Right kidney (tissue), 1 donor: Measurements from ENCODE around the gene MAST4.

Experiments
- DNase-seq: peaks from one replicate; pipeline ENCODE4 v3.0.0-alpha.2; 2016

Gene MAST4

DNA sequence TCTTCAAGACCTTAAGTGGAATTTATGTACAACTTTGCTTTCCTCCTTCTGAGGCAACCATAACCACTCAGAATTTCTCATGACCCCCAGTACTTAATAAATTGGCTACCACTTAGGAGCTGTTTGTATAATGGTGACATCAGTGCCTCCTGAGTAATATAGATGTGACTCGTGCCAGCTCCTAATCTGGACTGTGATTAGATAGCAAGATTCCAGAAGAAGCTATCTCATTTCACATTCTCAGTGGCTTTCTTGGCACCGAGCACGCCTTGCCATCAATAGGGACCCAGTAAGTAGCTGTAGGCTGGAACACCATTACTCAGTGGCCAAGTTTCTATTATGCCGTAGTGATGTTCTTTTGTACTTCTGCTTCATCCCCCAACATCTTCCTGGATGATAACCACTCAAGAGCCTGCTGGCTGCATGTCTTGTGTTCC is 371.7 kb downstream of the MAST4 start:
- DNase-seq: no peak

DNA sequence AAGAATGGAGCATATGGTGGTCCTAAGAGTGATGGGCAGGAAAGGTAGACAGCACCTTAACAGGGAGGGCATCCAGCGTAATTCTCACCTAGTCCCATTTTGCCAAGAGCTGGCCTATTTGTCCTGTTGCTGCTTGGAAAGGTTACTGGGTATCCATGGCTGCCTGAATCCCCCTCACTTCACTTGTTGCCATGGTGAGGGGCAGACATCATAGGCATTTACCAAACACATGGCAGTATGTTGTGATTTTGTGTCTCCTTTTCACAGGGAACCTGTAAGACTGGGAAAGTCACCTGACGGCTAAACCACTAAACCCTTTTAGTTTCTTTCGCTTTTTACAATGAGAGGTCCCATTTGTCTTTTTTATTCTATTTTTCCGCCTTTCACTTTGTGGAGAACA is 373.3 kb downstream of the MAST4 start:
- no peak for DNase-seq

DNA sequence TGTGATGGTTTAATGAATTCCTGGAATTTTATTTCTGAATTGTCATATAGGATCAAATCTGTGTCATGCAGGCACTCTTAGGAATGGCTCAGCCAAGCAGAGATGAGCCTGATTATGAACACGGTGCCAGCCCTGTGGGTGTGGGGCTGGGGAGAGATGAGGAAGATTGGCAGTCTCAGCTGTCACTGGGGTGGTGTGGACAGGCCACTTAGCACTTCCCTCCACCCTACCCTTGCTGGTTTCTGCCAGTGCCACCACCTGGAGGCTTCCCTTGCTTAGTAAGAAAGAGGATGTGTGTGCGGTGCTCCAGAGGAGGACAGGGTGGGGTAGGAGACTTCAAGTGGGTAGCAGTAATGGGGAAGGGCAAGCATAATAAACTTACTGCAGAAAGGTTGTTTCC is 373.8 kb downstream of the MAST4 start:
- DNase-seq: no peak

DNA sequence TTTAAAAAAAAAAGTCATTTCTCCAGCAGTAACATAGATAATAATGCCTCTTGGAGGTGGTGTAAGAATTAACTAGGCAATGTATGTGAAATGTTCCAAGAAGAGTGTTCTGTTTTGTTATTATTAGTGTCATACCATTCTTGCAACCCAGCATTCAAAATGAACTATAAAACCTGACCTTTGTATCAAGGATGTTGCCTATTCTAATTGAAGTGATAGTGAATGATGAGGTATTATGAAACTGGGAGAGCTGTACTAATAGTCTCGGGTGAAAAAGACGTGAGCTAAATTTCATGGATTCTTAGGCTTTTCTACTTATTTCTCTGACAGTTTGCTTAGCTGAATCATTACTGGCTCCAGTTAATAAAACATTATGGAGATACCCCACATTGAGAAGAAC is 375.8 kb downstream of the MAST4 start:
- no peak for DNase-seq

DNA sequence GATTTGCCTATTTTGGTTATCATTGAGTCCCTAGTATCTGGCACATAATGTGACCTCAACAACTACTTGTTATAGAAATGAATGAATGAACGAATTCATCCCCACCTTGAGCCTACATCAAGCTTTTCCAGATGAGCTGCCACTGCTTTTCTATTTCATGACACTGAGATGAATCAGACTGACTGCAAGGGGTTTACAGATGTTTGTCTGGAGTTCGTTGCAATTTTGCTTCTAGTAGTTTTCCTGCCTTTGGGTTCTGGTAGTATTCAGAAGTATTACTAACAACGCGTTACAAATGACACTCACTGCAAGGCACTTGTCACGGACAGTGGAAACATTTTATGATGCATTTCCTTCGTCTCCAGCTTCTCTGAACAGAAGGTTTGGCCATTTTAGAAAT is 378.1 kb downstream of the MAST4 start:
- DNase-seq: no peak

DNA sequence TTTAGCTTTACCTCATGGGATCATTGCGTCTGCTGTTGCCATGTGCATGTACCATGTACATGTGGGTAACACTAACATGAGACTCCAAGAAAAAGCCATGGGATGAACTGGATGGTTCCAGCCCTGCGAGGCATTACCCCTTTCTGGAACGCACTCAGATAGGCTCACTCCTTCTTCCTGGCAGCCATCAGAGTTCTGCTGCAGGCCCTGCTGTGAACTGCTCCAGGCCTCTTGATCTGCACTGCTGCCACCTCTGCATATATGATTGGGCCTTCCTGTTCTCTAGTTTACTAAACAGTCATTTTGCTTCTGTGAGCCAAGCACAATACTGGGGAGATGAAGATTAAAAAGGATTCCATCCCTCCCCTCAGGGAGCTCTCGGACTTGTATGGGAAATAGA is 379.9 kb downstream of the MAST4 start:
- no peak for DNase-seq

DNA sequence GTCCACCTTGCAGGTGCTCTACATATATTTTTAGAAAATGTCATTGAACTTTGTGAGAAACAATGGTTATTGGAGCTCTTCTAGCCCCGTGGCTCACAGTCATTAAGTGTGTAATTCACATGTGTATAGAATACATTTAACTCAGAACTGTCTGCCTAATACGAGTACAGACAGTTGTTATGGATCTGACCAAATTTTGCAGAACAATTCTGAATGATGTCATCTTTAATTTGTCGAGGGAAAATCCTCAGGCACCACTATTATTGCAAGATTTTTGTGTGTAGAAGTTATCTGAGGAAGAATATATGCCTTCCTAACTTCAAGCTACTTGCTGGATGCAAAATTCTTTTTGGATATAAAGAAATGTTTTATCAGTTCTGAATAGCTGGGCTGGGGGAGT is 383.5 kb downstream of the MAST4 start:
- DNase-seq: no peak

DNA sequence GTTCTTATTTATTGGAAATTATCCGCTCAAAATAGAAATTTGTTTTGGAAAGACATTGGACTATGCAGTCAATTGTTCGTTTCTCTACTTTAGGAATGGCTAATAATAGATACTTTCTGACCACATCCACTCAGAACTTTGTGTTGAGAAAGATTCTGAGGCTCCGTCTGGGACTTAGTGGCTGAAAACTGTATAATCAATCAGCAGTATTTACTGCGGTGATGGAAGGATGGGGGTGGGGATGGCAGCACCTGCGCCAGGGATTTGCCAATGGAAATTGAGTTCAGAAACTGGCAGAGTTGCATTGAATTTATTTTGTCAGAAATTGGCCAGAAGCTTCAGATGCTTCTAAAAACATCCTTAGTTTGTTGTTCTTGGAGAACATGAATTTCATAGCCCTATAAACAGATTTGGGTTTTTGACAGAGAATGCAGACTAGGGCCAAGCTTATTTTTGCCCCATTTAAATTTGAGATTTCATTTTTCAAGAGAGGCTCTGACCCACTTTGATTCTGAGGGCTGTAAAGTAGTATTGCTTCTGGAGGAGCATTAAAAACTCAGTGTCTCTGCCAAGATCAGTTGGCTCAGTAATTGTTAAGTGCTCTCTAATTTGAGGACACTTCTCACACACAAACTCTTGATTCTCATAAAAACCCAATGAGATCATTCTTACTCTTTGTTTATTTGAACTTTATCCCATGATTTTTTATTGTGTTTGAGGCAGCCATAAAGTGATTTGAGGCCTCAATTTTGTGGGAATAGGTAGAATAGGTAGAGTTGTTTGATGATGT is 385.3 kb downstream of the MAST4 start:
- DNase-seq: no peak

DNA sequence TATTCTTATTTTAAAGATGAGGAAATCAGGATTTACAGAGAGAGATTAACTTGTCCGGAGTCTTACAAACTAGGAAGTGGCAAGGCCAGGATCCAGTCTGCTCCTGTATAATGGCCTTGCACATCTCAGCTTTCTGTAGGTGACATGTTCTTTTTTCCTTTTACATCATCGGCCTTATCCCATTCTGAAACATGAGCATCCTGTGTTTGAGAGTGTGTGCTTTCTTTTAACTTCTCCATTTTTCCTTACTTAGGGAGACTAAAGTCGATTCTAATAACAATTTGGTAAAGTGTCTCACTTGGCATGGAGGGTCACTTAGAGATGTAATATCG is 385.8 kb downstream of the MAST4 start:
- no peak for DNase-seq

DNA sequence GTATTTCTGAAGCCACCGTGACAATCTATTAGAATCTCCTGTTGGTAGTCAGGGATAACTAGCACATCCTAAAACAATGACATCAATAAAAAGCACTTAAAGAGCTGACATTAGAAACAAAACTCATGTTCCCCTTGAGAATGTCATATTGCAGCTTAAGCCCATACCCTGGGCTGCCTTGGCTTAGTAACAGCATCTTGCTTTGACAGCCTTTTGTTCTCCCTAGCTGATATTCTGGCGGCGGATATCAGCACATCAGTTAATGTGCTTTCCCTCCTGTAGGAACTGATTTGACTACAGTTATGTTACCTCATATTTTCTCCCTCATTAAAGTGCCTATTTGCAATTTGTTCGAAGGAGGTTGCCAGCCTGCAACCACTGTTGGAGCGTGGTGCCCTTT is 386.3 kb downstream of the MAST4 start:
- DNase-seq: no peak

DNA sequence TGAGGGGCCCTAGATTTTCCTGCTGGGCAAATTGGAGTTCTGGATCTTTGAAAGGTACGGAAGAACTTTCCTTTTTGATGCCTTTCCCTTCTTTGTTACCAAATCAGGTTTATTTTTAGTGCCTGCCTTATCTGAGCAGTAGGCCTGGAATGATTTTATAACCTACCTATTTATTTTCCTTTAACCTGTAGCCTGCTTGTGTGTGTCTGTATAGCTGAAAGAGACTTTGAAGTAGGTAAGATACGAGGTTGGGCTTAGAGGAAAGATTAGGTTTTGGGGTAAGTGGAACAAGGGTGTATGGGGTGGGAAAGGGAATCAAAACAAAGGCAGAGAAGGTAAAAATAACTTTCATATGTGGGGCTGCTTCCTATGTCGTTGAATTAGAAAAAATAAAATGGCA is 389.2 kb downstream of the MAST4 start:
- DNase-seq: no peak

DNA sequence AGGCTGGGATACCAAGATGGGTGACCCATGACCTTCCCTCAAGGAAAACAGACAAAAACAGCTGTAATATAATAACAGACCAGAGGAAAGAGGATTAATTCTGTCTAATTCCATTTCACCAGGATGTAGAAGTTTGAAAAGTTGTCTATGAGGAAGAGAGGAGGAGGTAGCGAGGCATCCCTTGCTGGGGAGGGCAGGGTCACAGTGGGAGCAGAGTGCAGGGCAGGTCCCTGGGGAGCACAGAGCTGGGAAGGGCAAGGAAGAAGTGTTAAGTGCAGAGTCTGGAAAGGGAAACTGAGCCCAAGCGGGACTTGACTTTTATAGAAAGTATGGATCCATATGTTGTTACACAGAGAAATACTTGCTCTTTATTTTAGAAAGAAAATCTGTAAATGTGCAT is 389.8 kb downstream of the MAST4 start:
- DNase-seq: no peak

DNA sequence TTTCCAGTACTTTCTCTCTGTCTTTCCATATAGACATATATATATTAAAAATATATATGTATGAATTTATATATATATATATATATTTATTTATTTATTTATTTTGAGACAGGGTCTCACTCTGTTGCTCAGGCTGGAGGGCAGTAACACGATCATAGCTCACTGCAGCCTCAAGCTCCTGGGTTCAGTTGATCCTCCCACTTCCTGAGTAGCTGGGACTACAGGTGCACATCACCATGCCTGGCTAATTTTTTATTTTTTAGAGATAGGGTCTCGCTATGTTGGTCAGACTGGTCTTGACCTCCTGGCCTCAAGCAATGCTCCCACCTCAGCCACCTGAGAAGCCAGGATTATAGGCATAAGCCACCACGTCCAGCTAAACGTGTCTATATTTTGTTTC is 390.3 kb downstream of the MAST4 start:
- DNase-seq: no peak

DNA sequence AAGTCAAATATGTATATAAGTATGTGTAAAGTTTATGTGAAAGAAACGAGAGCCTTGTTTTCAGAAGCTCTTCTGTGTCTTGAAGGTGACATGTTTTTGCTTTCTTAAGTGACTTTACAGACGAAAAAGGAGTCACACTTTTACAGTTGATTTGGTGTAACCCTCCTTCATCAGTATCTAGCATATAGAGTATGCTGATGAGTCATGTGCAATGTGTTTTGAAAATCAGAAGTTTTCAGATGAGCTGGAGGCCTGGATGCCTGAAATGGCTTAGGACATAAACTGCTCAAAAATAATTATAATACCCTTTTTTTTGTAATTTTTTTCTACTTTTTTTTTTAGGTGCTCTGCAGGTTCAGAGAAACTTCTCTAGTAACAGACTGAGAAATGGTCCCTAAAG is 390.9 kb downstream of the MAST4 start:
- DNase-seq: no peak

DNA sequence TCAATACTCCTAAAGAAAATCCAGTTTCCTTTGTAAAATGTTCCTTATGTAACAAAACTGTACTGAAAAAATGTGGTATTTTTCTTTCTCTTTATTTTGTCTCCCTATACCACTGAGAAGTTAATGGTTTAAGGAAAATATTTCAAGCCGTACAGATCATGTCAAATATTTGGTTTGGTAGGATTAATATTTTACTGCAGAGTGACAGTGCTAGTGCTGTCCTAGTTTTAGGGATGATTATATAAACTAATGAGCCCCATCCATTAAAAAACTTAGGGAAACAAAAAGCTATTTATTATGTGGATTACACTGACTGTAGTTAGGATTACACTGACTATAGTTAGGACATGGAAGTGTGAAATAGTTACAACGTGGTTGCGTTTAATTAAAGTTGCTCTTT is 391.3 kb downstream of the MAST4 start:
- no peak for DNase-seq

DNA sequence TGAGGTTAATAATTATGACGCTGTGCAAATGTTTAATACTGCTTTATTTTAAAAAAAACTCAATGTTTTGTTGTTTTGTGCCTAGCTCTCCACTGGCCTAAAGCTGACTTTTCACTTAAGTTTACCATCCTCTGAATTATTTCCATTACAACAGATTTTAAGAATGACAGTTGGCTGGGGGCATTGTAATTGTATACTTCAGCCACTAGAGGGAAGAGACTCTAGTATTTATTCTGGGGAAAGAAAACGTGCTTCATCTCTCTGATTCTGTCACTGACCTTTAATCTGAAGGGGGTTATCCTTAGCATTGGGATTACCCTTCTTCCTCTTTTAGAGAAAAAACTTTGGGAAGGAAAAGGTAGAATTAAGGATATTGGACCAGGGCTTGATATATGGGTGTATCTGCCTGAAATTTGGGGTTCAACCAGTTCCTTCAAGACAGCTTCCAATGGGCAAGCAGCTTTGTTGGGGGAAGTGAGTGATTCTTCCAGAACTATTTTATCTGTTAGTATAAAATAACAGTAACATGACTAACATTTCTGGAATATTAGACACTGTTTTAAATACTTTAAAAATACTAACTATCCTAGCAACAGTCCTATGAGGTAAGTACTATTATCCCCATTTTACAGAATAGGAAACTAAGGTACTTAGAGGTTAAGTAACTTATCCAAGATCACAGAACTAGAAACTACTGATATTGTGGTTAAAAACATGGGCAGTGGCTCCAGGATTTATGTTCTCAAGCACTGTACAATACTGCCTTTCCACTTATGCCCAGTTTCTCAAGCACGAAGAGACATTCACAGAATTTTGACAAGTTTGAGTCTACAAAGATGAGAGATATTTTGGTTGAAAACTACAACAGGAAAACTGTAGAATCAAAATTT is 392.0 kb downstream of the MAST4 start:
- no peak for DNase-seq

DNA sequence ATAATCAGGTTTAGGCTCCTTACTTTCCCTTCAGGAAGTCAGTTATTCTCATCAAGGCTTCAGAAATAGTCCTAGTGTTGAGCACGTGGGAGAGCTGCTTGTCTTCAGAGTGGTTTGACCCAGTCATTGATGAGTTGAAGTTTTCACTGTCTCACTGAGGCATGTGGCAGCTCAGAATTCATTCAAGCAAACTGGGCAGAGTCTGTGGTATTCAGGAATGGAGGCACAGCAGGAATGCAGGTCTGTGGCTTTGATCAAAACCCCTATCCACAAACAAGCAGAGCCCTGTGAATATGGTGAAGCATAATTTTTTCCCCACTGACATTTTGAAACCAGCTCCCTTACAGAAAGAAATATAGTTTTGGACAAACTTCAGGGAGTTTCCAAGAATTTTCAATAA is 393.1 kb downstream of the MAST4 start:
- no peak for DNase-seq

DNA sequence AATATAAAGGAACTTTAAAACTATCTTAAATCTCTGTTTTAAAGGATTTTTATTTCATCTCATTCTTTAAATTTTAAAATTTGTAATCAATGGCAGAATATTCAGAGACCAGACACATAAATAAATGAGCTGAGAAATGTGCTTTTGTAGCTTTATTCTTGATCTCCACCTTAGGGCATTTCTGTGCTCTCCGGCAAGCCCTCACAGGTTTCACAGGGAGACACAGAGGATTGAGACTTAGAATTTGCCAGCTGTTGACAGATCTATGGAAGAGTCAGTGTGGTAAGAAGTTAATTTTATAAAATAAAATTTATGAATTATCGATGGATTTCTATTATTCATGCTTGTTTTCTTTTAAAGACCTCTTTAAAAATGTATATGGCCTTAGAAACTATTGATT is 393.6 kb downstream of the MAST4 start:
- no peak for DNase-seq

DNA sequence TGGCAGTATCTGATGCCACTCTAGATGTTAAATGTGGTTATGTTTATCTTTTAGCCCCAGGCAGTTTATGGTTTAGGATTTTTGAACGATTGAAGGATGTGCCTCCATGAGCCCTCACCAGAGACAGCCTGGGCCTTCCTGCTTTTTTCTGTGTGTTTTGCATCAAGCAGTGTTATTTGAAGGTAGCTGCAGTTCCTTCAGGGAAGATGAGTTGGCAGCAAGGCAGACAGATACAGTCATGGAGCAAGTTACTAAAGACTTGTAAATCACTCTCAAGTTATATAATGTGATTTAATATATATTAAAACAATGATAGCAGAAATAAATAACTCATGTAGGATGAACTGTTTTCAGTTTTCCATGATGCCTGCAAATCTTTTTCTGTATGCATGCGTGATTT is 395.6 kb downstream of the MAST4 start:
- DNase-seq: no peak

DNA sequence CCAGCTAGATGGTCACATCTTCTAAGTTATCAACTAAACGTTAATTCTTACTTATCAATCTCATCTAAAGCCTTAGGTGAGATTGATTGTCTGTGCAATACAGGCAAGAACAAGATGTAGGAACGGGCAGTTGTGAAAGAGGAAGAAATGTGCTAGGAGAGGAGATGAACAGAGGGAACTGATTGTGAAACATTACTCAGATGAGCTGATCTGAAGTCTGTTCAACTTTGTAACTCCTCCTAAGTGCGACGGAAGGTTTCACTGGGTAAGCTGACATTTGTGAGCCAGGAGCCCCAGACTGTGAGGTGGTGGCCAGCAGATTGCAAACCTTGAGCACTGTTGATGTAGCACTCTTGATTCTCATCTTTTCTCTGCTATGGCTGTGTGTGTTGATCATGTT is 396.4 kb downstream of the MAST4 start:
- DNase-seq: no peak

DNA sequence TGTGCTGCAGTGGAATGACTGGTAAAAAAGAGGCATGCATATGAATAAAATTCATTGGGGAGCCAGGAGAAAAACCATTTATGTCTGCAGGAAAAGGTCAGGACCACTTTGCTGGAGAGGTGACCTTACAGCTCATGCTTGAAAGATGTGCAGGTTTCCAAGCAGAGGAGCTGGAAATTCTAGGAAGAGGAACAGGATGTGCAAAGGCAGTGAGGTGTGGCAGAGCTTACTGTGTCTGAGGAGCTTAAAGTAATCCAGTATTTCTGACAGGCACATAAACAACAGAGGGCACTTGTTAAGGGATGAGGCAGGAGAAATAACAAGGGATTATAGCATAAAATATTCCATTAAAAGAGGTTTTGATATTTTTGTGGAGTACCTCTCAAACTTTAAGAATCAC is 397.3 kb downstream of the MAST4 start:
- DNase-seq: no peak

DNA sequence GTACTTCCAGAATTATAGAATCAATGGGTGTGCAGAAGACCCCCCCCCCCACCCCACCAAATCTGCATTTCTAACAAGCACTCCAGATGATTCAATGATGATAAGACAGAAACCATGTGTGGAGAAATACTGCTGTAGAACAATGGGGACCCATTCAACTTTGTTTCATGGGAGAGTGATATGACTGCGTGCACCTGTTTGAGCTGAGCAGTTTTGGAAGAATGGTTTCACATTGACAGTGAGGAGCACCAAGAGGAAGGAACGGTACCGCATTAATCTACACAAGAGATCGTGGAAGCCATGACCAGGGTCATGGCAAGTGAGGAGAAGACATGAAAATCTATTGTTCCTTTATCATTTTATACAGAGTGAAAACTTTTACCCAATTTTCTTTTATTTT is 397.7 kb downstream of the MAST4 start:
- DNase-seq: no peak

DNA sequence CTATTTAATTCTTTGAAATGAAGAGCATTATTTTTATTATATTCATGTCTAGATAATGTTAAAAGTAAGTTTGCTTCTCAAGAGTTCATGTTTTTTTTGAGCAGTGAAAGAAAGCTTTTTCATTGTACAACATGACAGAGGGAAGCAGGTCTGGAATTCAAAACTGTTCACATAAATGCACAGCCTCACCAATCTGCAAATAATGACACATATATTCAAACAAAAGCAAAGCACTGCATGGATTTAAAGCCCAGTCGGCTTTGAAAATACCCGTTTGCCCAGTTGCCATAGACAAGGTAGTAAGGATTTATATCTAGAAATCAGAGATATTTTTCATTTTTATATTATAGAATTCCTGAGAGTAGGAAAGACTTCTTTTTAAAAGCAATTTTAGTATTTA is 398.6 kb downstream of the MAST4 start:
- DNase-seq: no peak
